Measurements from ENCODE around the gene SLC25A47. TPM values are rescaled to one million over a fixed set of nuclear protein-coding genes. Genes with fewer than 3 reads are reported as not detected.

Gene SLC25A47
- total and polyA plus RNA-seq, 9 of the 15 experiments (the other 6 are each of a cell fraction or from before 2014, with no cell fraction given) = 0.09 to 0.23 (median 0.22) TPM; not detected in 6

GRCh38 chr14:100327128-100327527, 4.0 kb downstream of the SLC25A47 start (continued):
- TF ChIP-seq ZBTB43 (CRISPR knock-in tag; IDR thresholded peaks at IDR 0.05) (no peak), RHOXF2B (CRISPR knock-in tag; conservative IDR thresholded peaks at IDR 0.05) (no peak), ARID1B (IDR thresholded peaks at IDR 0.05) (no peak), ZNF507 (tag; conservative IDR thresholded peaks at IDR 0.05) (no peak), EZH2 (IDR thresholded peaks at IDR 0.05; ENCODE audit: borderline replicate concordance, low read depth, low read length) (no peak)

- Histone ChIP-seq H3K27ac (ENCODE audit: extremely low read depth, low read depth, low read length) (no peak overlapping the region), H3K79me2 (ENCODE audit: control insufficient read depth, insufficient read depth, low read length) (no peaks in the 10 kb centered on the region), H4K20me1 (replicated peaks; ENCODE audit: control insufficient read depth, insufficient read depth, low read length) (peaks cover 5% of the 10 kb centered on the region; the same call in 1 of the 2 replicates), H3K4me1 (replicated peaks in 1 of 2; ENCODE audit: control insufficient read depth in 2 of 2, insufficient read depth in 2 of 2, low read length in 2 of 2) (peaks cover 0 to 43% of the 10 kb centered on the region in 2 experiments; a peak in 2 of 5 replicates), H3K4me3 (no peak overlapping the region), H3K27me3 (ENCODE audit: control insufficient read depth in 2 of 2, insufficient read depth in 2 of 2, low read length in 2 of 2) (no peaks in the 10 kb centered on the region), H3K9ac (ENCODE audit: insufficient read depth in 1 of 2, low read depth in 2 of 2, low read length in 2 of 2) (no peak overlapping the region), H2AFZ (ENCODE audit: low read depth, low read length) (no peak overlapping the region), H3K9me3 (replicated peaks; ENCODE audit: control insufficient read depth, insufficient read depth, low read depth, low read length) (no peaks in the 10 kb centered on the region), H3K36me3 (ENCODE audit: control insufficient read depth, insufficient read depth, low read length) (peaks cover 3% of the 10 kb centered on the region; the same call in 2 of the 3 replicates), H3K9me1 (ENCODE audit: control insufficient read depth, insufficient read depth, low read length) (no peaks in the 10 kb centered on the region), H3K4me2 (ENCODE audit: insufficient read depth, low read length) (no peak overlapping the region)
- ChIA-PET CTCF (ENCODE audit: low intra/inter-chr PET ratio) (no interaction called here), POLR2A (interaction anchor here (1.0 kb wide), 1 partner anchor 15 kb away, joined by 6 read pairs; no protein-coding TSS in a partner anchor)
- WGBS (ENCODE audit: insufficient coverage, low coverage, missing lambda C conversion rate) = 53% methylated on average over 18 of the region's 32 CpGs
- BruUV-seq (replicated peaks) = no TSS peak
- DNase-seq (ENCODE audit: extremely low read depth in 1 of 4, low spot score in 3 of 4) (no peak), ATAC-seq (no peak), FAIRE-seq (no peak)
- intact Hi-C loops (cut with micrococcal nuclease) (no loop called here), in situ Hi-C loops (cut with MboI) (no loop called here)
- TF ChIP-seq, protein P1, sequence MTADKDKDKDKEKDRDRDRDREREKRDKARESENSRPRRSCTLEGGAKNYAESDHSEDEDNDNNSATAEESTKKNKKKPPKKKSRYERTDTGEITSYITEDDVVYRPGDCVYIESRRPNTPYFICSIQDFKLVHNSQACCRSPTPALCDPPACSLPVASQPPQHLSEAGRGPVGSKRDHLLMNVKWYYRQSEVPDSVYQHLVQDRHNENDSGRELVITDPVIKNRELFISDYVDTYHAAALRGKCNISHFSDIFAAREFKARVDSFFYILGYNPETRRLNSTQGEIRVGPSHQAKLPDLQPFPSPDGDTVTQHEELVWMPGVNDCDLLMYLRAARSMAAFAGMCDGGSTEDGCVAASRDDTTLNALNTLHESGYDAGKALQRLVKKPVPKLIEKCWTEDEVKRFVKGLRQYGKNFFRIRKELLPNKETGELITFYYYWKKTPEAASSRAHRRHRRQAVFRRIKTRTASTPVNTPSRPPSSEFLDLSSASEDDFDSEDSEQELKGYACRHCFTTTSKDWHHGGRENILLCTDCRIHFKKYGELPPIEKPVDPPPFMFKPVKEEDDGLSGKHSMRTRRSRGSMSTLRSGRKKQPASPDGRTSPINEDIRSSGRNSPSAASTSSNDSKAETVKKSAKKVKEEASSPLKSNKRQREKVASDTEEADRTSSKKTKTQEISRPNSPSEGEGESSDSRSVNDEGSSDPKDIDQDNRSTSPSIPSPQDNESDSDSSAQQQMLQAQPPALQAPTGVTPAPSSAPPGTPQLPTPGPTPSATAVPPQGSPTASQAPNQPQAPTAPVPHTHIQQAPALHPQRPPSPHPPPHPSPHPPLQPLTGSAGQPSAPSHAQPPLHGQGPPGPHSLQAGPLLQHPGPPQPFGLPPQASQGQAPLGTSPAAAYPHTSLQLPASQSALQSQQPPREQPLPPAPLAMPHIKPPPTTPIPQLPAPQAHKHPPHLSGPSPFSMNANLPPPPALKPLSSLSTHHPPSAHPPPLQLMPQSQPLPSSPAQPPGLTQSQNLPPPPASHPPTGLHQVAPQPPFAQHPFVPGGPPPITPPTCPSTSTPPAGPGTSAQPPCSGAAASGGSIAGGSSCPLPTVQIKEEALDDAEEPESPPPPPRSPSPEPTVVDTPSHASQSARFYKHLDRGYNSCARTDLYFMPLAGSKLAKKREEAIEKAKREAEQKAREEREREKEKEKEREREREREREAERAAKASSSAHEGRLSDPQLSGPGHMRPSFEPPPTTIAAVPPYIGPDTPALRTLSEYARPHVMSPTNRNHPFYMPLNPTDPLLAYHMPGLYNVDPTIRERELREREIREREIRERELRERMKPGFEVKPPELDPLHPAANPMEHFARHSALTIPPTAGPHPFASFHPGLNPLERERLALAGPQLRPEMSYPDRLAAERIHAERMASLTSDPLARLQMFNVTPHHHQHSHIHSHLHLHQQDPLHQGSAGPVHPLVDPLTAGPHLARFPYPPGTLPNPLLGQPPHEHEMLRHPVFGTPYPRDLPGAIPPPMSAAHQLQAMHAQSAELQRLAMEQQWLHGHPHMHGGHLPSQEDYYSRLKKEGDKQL (CRISPR knock-in tag; IDR thresholded peaks at IDR 0.05; ENCODE audit: borderline replicate concordance) = no peak
- TF ChIP-seq AFF4 (CRISPR knock-in tag; IDR thresholded peaks at IDR 0.05) (no peak), ETV1 (tag; conservative IDR thresholded peaks at IDR 0.05; ENCODE audit: low read depth) (no peak), SMC3 (conservative IDR thresholded peaks at IDR 0.05; ENCODE audit: insufficient read depth, low read depth, low read length) (no peak)
Measured at GRCh38 chr14:100328495-100329163, 5.5 kb downstream of the SLC25A47 start.

Data from K562 (cell line).